GM21381 (cell line): ENCODE data around the gene THOC2.
"Not testable (repeated sequence)": the region's sequence is repeated elsewhere in the genome, so short reads cannot be mapped to it uniquely, and the experiment has no call there.

Experiments used
- ATAC-seq: cut with Tn5 transposase; IDR thresholded peaks from one replicate; pipeline ENCODE4 v1.9.1; 2021; ENCODE audit warnings: mild to moderate bottlenecking, moderate library complexity; ENCODE audit not compliant: unreplicated experiment

THOC2 gene

DNA sequence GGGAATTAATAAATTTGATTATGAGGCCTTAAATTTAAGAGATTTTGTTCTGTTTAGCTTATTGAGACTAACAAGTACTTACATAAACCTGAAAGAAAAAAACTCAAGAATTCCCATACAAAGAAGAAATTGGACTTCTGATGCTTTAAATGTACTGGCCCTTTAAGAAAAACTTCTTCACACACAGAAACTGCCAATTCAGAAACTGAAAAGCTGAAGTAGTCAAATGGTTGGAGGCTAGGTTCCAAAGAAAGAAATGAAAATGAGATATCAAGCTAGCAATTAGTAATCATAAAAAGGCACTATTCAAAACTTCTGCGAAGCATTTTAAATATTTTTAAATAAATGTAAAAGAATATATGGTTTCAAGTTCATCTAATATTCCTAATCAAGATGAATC, 151.3 kb downstream of the THOC2 start:
- peak; percentile 55 for ATAC-seq

DNA sequence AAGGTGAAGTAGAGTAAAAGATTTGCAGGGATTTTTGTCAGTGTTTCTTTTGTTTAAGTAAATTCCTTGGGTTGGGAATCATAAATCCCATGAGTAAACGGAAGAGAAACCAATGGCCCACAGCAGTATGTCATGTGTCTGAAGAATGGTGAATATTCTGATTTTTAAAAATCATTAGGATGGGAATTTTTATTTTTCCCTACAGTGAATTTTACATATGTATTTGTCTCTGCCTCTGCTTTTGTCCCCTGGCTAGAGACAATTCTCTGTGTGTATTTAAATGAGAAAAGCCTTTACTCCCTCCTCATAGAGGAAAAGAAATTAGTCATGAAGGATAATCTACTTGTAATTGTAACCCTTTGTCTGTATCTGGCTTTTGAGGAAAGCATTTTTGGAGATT, 152.1 kb downstream of the THOC2 start:
- ATAC-seq = no peak

DNA sequence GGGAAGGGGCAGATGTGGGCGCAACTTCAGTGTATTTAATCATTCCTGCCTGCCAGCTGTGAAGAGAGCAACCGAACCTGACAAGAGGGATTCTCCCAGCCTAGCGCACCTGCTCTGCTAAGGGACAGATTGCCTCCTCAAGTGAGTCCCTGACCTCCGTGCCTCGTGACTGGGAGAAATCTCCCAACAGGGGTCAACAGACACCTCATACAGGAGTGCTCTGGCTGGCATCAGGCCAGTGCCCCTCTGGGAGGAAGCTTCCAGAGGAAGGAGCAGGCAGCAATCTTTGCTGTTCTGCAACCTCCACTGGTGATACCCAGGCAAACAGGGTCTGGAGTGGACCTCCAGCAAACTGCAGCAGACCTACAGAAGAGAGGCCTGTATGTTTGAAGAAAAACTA, 158.8 kb downstream of the THOC2 start:
- ATAC-seq = not testable (repeated sequence)

- no peak for ATAC-seq
These were observed 162.8 kb downstream of the THOC2 start for GRCh38 chrX:123570011-123570590.

- ATAC-seq = no peak
These were observed 169.7 kb downstream of the THOC2 start for GRCh38 chrX:123563167-123563566.

GRCh38 chrX:123562342-123563146, 170.3 kb downstream of the THOC2 start:
- ATAC-seq = no peak

DNA sequence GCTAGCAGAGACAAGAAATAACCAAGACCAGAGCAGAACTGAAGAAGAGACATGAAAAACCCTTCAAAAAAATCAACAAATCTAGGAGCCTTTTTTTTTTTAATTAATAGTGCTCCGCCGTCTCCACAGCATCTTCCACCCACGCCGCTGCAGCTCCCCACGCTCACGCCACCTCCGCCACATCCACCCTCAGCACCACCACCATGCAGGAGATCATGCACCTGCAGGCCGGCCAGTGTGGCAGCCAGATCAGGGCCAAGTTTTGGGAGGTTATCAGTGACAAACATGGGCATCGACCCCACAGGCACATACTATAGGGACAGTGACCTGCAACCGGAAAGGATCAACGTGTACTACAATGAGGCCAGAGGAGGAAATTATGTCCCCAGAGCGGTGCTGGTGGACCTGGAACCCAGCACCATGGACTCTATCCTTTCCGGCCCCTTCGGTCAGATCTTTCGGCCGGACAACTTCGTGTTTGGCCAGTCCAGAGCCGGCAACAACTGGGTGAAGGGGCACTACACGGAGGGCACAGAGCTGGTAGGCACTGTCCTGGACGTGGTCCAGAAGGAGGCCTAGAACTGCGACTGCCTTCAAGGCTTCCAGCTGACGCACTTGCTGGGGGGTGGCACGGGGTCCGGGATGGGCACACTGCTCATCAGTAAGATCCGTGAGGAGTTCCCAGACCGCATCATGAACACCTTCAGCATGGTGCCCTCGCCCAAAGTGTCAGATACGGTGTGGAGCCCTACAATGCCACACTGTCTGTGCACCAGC, 171.2 kb downstream of the THOC2 start:
- ATAC-seq = no peak

DNA sequence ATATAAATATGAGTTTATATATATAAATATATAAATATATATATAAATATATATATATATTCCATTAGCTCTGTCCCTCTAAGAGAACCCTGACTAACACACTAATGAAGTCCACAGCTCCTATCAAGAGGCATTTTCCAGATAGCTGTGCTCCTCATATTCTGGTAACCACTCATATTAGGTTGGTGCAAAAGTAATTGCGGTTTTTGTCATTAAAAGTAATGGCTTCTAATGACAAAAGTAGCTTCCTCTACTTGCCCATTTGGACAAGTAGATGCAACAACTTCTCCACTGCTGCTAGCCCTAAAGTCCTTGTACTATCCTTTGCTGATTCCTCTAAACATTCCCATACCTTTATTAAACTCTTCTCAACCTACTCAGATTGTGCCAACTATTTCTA, 182.0 kb downstream of the THOC2 start:
- no peak for ATAC-seq
